ENCODE results near the gene BLZF1. TPM values are rescaled to one million over a fixed set of nuclear protein-coding genes. Genes with fewer than 3 reads are reported as not detected.
A peak's percentile ranks its signal among the peaks of the same experiment; 100 is the strongest.

Gene BLZF1
- total RNA-seq, 5 donors from 2014 or later (not counting 1 experiment from before 2014, with no cell fraction given), result 11.4 to 16.6 (median 15.6) TPM

GRCh38 chr1:169414952-169415351 is 47.0 kb downstream of the BLZF1 start:
- ATAC-seq (replicated peaks in 1 of 4), result no peak

GRCh38 chr1:169421309-169421708 is 53.3 kb downstream of the BLZF1 start:
- no peaks in the 10 kb centered on the region for H3K36me3 Mint-ChIP-seq
- DNase-seq (no peak), ATAC-seq (replicated peaks in 1 of 4) (no peak)
- H3K4me3 ChIP-seq (ENCODE audit: control insufficient read depth in 1 of 2, extremely low read depth in 1 of 2, low read length in 1 of 2), result no peak overlapping the region
- H3K9me3 ChIP-seq, result no peaks in the 10 kb centered on the region
- H3K9me3 Mint-ChIP-seq, result no peaks in the 10 kb centered on the region
- POLR2A ChIA-PET, result no interaction called here
- 94% methylated on average over 3 of the region's 5 CpGs for WGBS (ENCODE audit: insufficient coverage)
- no peak overlapping the region for H3K27ac Mint-ChIP-seq
- H3K27me3 Mint-ChIP-seq, result peaks cover 45 to 46% of the 10 kb centered on the region in 2 donors
- no peaks in the 10 kb centered on the region for H3K4me1 Mint-ChIP-seq
- H3K36me3 ChIP-seq (ENCODE audit: control insufficient read depth in 2 of 2, extremely low read depth in 1 of 2, insufficient read depth in 1 of 2, low read length in 1 of 2), result no peaks in the 10 kb centered on the region
- H3K27ac ChIP-seq (ENCODE audit: low read length), result no peak overlapping the region
- H3K4me1 ChIP-seq (ENCODE audit: control insufficient read depth in 1 of 2, extremely low read depth in 1 of 2, insufficient read depth in 2 of 2, low read length in 2 of 2), result no peaks in the 10 kb centered on the region
- H3K4me3 Mint-ChIP-seq, result no peak overlapping the region
- CTCF ChIA-PET, result no interaction called here
- H3K27me3 ChIP-seq (replicated peaks in 1 of 2; ENCODE audit: control insufficient read depth in 2 of 2, extremely low read depth in 1 of 2, insufficient read depth in 2 of 2, low read length in 1 of 2), result peaks cover 2 to 3% of the 10 kb centered on the region in 2 experiments

More at GRCh38 chr1:169414952-169415351, 47.0 kb downstream of the BLZF1 start:
- peaks cover 9 to 32% (median 11%) of the 10 kb centered on the region in 3 donors for H3K9me3 Mint-ChIP-seq
- WGBS (ENCODE audit: insufficient coverage), result 94% methylated on average over 2 of the region's 2 CpGs
- Histone ChIP-seq H3K4me3 (ENCODE audit: control insufficient read depth in 1 of 2, extremely low read depth in 1 of 2, low read length in 1 of 2) (no peak overlapping the region), H3K27me3 (replicated peaks in 1 of 2; ENCODE audit: control insufficient read depth in 2 of 2, extremely low read depth in 1 of 2, insufficient read depth in 2 of 2, low read length in 1 of 2) (peaks cover 0 to 3% of the 10 kb centered on the region in 2 experiments), H3K27ac (ENCODE audit: low read length) (no peak overlapping the region), H3K4me1 (ENCODE audit: control insufficient read depth in 1 of 2, extremely low read depth in 1 of 2, insufficient read depth in 2 of 2, low read length in 2 of 2) (no peaks in the 10 kb centered on the region), H3K9me3 (no peaks in the 10 kb centered on the region), H3K36me3 (ENCODE audit: control insufficient read depth in 2 of 2, extremely low read depth in 1 of 2, insufficient read depth in 1 of 2, low read length in 1 of 2) (no peaks in the 10 kb centered on the region)
- ChIA-PET POLR2A (no interaction called here), CTCF (no interaction called here)
- no peaks in the 10 kb centered on the region for H3K4me1 Mint-ChIP-seq
- no peak for DNase-seq
- peaks cover 4% of the 10 kb centered on the region in 2 donors for H3K27me3 Mint-ChIP-seq
- no peak overlapping the region for H3K27ac Mint-ChIP-seq
- H3K4me3 Mint-ChIP-seq, result no peak overlapping the region
- no peaks in the 10 kb centered on the region for H3K36me3 Mint-ChIP-seq

- Mint-ChIP-seq H3K9me3 (no peaks in the 10 kb centered on the region), H3K27ac (no peak overlapping the region), H3K4me1 (peaks cover 6 to 12% (median 9%) of the 10 kb centered on the region in 3 donors), H3K4me3 (no peak overlapping the region), H3K36me3 (no peaks in the 10 kb centered on the region), H3K27me3 (peaks cover 72 to 79% of the 10 kb centered on the region in 2 donors)
- ChIA-PET CTCF (interaction anchor here in 1 of 2 donors (0.9 to 1.4 kb wide), 2 partner anchors 8 to 823 kb away, joined by 3 to 4 read pairs; no protein-coding TSS in a partner anchor), POLR2A (interaction anchor here in 1 of 2 donors (0.7 kb wide), 1 partner anchor 285 kb away, joined by 3 read pairs; no protein-coding TSS in a partner anchor)
- Histone ChIP-seq H3K4me1 (ENCODE audit: control insufficient read depth in 1 of 2, extremely low read depth in 1 of 2, insufficient read depth in 2 of 2, low read length in 2 of 2) (peaks cover 2 to 6% of the 10 kb centered on the region in 2 experiments), H3K27ac (ENCODE audit: low read length) (no peak overlapping the region), H3K4me3 (ENCODE audit: control insufficient read depth in 1 of 2, extremely low read depth in 1 of 2, low read length in 1 of 2) (no peak overlapping the region), H3K36me3 (ENCODE audit: control insufficient read depth in 2 of 2, extremely low read depth in 1 of 2, insufficient read depth in 1 of 2, low read length in 1 of 2) (no peaks in the 10 kb centered on the region), H3K27me3 (replicated peaks in 1 of 2; ENCODE audit: control insufficient read depth in 2 of 2, extremely low read depth in 1 of 2, insufficient read depth in 2 of 2, low read length in 1 of 2) (peaks cover 2 to 10% of the 10 kb centered on the region in 2 experiments), H3K9me3 (no peaks in the 10 kb centered on the region)
- ATAC-seq (replicated peaks in 1 of 4) (no peak), DNase-seq (no peak)
- WGBS (ENCODE audit: insufficient coverage), result 100% methylated on average over 1 of the region's 6 CpGs
These were observed 58.2 kb downstream of the BLZF1 start for GRCh38 chr1:169426174-169426705.

GRCh38 chr1:169427081-169427641 is 59.2 kb downstream of the BLZF1 start, which contains the start of gene CCDC181:
Gene CCDC181 (minus strand): TSS chr1:169427474. CDS start chr1:169424927, 2,547 bp downstream.
- Mint-ChIP-seq H3K27me3 (peaks cover 64 to 82% of the 10 kb centered on the region in 2 donors), H3K9me3 (peaks cover 0 to 5% (median 3%) of the 10 kb centered on the region in 3 donors), H3K4me3 (peak within 1 kb of the TSS; percentile 78 to 82 (median 80)), H3K27ac (no peak within 1 kb of the TSS), H3K36me3 (no peaks in the 10 kb centered on the region), H3K4me1 (peaks cover 6 to 12% (median 9%) of the 10 kb centered on the region in 3 donors)
- Histone ChIP-seq H3K27me3 (replicated peaks in 1 of 2; ENCODE audit: control insufficient read depth in 2 of 2, extremely low read depth in 1 of 2, insufficient read depth in 2 of 2, low read length in 1 of 2) (peaks cover 2 to 10% of the 10 kb centered on the region in 2 experiments), H3K9me3 (no peaks in the 10 kb centered on the region), H3K36me3 (ENCODE audit: control insufficient read depth in 2 of 2, extremely low read depth in 1 of 2, insufficient read depth in 1 of 2, low read length in 1 of 2) (no peaks in the 10 kb centered on the region), H3K4me3 (ENCODE audit: control insufficient read depth in 1 of 2, extremely low read depth in 1 of 2, low read length in 1 of 2) (peak within 1 kb of the TSS; percentile 41 to 63), H3K27ac (ENCODE audit: low read length) (no peak within 1 kb of the TSS), H3K4me1 (ENCODE audit: control insufficient read depth in 1 of 2, extremely low read depth in 1 of 2, insufficient read depth in 2 of 2, low read length in 2 of 2) (peaks cover 2 to 6% of the 10 kb centered on the region in 2 experiments)
- peak; percentile 55 to 98 (median 89) for ATAC-seq (replicated peaks in 1 of 4)
- ChIA-PET CTCF (interaction anchor here (0.6 to 1.4 kb wide), 5 partner anchors 9 to 1416 kb away, joined by 3 to 4 read pairs (median 3); no protein-coding TSS in a partner anchor), POLR2A (interaction anchor here (0.6 to 0.7 kb wide), 2 partner anchors 284 to 1086 kb away, joined by 3 read pairs; no protein-coding TSS in a partner anchor)
- WGBS (ENCODE audit: insufficient coverage), result 0% methylated on average over 14 of the region's 29 CpGs
- peak; percentile 10 to 70 (median 41) for DNase-seq

Other genes with a start within 250 kb of the BLZF1 start
- gene NME7, start 398 bp upstream of the BLZF1 start, total RNA-seq, result 10 to 100 TPM in 3 of 5 donors, 1 to 10 TPM in 2; 7.4 to 14.4 (median 11.5) TPM
- gene CCDC181, start 59.3 kb downstream of the BLZF1 start, total RNA-seq, result not detected
- gene SLC19A2, start 117.7 kb downstream of the BLZF1 start, total RNA-seq, result 1 to 10 TPM; 2.7 to 4.7 (median 3.8) TPM
- gene F5, start 218.3 kb downstream of the BLZF1 start, total RNA-seq, result 1 to 10 TPM; 4.2 to 9.7 (median 8.5) TPM

Measured in T-cell (primary cell).